ENCODE data around the gene PDE2A.

The PDE2A gene

GRCh38 chr11:72682238-72682857 lies 8.1 kb upstream of the PDE2A start:
- DNase-seq, result no peak

DNA sequence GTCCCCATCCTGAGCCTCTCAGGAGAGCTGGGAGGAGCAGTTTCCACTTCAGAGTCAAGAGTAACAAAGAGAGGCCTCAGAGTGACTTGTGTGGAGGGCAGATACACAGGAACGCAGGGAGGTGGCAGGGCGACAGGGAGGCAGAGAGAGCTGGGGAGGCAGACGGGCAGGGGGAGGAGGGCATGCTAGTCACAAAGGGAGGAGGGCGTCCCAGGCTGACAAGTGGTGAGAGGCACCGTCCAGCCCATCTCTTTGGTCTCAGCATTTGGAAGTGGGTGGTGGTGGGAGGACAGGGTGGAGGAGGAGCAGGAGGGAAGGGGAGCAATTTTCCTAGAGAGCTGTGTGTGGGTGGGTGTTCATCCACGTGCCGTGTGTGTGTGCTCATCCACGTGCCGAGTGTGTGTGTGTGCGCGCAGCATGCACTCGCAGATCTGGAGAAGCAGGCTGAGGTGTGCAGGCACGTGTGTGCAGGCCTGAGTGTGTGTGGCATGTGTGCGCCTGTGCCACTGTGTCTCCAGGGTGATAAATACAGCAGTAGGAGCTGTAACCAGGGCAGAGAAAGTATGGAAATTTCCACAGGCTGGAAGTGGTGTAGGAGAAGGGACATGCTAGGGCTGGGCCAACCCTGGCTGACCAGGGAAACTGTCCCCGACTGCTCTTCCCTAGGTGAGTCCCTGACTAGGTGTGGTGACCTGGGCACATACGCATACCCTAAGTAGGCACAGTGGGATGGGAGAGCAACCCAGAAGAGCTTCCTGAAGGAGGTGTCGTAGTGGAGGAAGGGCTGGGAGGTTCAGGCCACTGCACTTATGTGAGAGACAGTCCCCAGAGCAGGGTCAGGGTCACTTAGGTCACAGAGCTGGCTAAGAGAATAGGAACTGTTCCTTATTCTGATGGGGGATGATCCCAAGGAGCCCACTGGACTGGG lies 7.3 kb upstream of the PDE2A start:
- DNase-seq, result no peak

GRCh38 chr11:72680624-72681158 lies 6.5 kb upstream of the PDE2A start:
- DNase-seq, result no peak

DNA sequence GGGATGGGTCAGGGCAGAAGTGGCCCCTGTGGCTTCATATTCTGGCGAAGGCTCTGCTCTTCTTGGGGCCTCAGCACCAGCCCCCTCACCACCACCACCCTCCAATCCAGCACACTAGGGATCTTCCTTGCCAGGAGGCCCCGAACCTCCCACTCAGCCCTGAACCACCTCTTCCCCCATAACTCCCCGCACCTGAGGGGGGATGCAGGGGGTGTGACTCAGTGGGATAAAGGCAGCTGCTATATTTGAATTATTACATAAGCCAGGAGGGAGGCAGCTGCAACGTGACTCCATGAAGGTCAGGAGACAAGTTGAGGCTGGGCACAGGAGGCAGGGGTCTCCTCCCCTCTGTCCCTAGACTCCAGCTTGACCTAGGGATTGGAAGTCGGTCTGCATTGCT lies 5.6 kb upstream of the PDE2A start:
- DNase-seq, result no peak

- DNase-seq, result no peak
Measured at GRCh38 chr11:72678524-72678923, 4.3 kb upstream of the PDE2A start.

- peak; percentile 85 for DNase-seq
Measured at GRCh38 chr11:72676861-72677341, 2.7 kb upstream of the PDE2A start.

DNA sequence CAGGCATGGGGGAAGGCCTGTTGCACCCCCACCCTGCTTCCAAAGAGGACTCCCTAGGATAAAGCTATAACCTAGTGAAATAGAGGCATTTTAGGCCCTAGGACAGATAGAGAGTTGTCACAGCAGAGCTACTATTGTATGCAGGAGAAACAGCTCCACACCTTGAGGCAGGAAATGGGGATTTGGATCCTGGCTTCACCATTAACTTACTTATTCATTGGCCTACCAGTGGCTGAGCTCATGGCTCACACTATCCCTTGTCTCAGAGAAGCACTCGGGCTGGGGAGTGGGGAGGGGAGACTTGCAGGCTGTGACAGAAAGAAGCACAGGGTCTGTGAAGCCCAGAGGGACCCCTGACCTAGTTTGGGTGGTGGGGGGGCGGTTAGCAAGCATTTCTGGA lies 999 bp upstream of the PDE2A start:
- DNase-seq, result no peak

DNA sequence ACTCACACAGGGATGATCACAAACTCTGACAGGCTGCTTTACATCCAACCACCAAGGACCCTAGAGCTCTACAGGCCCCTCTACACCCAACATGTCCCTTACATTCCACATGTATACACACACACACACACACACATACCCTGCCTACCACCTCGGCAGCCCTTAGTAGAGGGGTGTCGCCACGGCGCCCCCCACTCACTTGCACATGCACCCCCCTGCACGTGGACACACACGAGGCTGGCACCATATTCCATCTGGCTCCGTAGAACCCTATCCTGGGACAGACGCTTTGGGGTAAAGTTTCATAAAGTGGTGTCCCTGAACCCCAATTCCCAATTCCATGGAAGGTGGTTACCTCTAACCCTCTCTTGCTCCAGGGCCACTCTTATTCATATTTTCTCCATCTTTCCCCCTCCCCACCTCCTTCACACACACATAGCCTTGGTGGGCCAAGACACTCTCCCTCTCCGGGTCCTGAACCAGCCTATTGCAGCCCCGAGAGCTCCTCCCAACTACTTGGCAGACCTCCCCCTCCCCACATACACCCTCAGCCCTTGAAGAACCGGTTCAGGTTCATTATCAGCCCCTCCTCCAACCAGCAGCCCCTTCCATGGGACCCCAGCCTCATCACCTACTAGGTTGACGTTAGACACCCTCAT lies 809 bp downstream of the PDE2A start:
- DNase-seq, result no peak

- DNase-seq, result no peak
Measured at GRCh38 chr11:72672597-72673238, 1.5 kb downstream of the PDE2A start.

- no peak for DNase-seq
Measured at GRCh38 chr11:72671152-72672099, 2.8 kb downstream of the PDE2A start.

DNA sequence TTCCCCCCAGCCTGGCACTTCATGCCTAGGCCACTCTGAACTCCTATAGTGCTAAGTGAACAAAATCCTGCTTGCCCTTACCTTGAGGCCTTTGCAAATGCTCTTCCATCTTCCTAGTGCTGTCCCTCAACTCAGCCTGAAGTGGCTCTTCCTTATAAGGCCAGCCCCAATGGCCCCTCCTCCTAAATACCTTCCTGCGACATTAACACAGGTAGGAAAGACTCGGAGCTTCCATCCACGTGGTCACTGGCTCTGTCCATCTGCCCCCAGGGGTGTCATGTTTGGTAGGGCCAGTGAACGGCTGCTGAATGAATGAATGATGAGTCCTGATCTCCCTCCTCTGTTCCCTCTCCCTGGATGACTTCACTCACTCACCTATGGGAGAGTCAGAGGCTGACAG lies 4.2 kb downstream of the PDE2A start:
- DNase-seq, result no peak

- DNase-seq, result no peak
Measured at GRCh38 chr11:72669527-72669926, 4.7 kb downstream of the PDE2A start.

GRCh38 chr11:72668629-72669347 lies 5.4 kb downstream of the PDE2A start:
- peak; percentile 80 for DNase-seq

DNA sequence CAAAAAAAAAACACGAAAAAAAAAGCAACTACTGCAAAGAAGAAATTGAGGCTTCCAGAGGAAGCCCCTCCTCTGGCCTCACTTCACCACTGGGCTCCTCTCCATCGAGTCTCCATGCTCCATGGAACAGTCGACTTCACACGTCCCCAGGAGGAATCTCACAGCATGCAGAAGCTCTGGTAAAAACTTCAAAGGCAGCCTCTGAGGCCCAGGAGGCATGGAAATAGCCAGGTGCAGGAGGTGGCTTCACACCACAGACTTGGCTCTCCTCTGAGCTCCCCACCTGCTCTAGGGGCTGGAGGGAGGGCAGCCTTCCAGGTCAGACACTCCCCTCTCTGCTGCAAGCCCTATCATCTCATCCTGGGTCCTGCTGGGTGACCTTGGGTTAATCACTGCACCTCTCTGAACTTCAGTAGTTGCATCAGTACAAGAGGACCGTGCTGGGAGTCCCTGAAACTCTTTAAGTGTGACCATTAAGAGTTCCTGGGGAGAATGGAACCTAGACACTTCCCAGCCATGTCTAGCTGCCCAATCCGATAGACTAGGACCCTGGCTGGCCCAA lies 8.2 kb downstream of the PDE2A start:
- DNase-seq, result no peak

GRCh38 chr11:72662036-72662435 lies 12.2 kb downstream of the PDE2A start:
- DNase-seq, result no peak

- DNase-seq, result no peak
Measured at GRCh38 chr11:72661486-72661885, 12.7 kb downstream of the PDE2A start.

GRCh38 chr11:72658989-72659640 lies 15.1 kb downstream of the PDE2A start:
- no peak for DNase-seq

DNA sequence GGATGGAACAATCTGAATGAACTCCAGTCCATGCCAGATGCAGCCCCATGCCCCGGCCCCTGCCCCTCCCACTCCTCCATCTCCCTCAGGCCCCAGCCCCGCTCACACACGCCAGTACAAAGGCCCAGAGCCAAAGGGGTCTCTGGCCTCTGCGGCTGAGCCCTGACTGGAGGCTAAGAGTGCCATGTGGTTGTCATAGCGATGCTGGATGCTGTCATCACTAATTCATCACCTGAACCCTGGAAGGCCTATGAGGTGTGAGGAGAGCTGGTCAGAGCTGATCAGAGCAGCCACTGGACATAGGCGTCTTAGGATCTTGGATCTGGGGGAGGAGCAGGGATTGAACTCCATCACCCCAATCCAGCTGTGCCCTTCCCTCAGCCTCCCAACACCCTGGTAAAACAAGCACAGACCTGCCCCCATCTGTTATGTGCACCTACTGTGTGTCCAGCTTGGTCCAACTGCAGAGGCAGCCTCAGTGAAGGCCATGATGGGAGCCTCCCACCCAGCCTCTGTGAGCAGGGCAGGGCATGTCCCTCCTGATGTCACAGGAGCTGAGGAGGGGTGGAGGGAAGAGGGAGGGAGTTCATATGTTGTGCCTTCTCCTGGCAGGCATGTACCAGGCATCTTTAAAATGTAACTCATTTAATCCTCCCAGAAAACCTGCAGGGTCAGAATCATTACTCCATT lies 16.7 kb downstream of the PDE2A start:
- DNase-seq, result no peak

DNA sequence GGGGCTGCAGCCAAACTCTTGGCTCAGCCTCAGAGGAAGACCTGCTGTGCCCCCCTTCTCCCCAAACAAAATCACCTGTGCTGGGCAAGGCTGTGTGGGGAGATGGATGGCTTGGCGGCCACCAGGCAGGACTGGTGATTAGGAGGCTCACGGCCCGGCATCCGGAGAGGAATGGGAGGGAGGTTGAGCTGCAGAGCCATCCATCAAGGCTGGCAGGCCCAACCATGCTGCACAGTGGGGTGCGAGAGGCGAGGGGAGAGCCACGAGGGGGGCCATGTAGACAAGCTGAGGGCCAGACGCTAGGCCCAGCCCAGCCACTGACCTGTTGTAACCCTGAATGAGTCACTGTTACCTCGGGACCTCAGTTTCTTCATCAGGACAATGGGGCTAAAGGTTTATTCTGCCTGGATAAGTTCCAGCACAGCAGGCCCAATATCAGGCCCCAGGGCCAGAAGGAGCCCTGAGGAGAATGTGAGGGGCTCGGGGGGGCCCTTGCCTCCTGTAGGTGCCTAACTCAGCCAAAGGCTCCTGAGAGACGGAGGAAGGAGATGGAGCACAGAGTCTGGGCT lies 18.2 kb downstream of the PDE2A start:
- no peak for DNase-seq

All from activated CD8-positive, alpha-beta memory T cell treated with anti-CD3 and anti-CD28 coated beads, Interleukin-2, amount 50 U/mL, for 48 hours (primary cell).